ENCODE results near the gene HERC3.

The HERC3 gene

DNA sequence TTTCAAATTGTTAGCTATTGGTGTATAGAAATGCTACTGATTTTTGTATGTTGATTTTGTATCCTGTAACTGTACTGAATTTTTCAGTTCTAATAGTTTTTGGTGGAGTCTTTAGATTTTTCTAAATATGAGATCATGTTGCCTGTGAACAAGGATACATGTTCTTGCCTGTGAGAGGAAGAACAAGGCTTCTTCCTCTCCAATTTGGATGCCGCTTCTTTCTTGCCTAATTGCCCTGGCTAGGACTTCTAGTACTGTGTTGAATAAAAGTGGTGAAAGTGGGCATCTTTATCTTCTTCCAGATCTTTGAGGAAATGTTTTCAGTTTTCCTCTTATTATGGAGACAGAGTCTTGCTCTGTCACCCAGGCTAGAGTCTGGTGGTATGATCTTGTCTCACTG is 121.5 kb downstream of the HERC3 start:
- FAIRE-seq (no peak), DNase-seq (ENCODE audit: low spot score) (no peak)

DNA sequence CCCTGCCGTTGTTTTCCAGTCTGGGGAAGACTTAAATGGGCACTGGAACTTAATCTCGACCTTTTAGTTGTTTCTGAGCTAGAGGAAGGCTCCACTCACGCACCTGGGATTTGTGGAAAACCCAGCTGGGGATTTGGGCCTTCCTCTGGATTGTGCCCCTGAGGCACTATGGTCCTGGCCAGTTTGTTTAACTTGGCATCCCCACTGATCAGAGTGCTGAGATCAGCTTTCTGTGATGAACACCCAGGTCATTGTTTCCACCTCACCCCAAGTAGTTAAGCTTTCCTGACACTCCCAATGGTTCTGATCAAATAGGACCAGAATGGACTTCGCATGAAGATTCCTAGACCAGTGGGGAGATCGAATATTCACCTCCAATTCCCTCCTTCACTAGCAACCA is 125.8 kb downstream of the HERC3 start:
- DNase-seq (ENCODE audit: low spot score): no peak
- no peak for FAIRE-seq

GRCh38 chr4:88719381-88719780 is 127.1 kb downstream of the HERC3 start:
- DNase-seq (ENCODE audit: low spot score): no peak
- no peak for FAIRE-seq

DNA sequence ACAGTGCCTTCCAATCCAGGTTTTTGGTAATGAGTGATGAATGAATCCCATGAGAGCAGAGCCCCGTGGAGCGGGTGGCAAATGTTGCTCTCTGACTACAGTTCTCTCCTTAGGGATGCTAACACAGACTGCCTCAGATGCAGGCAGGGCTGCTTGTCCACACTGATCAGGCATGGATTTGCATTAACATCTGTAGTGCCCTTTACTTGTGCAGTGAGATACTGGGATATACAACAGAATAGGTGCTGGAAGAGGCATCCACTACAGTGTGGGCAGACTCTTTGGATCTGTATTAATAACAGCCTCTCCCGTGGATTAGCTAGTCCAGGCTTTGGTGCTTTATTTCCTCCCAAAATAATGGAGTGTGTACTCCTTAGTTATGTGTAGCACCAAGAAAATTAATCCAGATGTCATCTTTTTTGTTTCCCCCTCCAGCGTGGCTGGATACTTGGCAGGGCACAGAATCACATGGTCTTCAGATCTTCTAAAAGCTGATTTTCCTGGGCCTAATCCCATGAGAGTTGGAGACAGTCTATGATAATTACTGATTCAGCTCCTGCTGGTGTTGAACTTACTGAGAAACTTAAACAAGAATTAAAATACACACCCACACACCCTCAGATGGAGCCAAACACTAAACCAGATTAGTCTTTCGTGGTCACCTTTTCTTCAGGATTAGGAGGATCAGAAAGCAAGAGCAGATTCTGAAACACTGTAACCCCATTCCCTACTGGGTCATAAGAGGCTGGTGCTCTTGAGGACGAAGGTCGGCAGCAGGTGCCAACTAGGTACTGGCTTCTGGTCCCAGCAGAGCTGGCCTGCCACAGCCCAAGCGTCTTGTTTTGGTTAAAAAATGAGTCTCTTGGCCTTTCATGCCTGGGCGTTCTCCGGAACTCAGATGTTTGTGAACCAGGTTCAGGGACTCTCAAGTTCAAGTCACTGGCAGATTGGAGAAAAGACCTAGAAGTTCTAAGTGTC is 128.5 kb downstream of the HERC3 start:
- no peak for FAIRE-seq
- DNase-seq (ENCODE audit: low spot score): no peak

DNA sequence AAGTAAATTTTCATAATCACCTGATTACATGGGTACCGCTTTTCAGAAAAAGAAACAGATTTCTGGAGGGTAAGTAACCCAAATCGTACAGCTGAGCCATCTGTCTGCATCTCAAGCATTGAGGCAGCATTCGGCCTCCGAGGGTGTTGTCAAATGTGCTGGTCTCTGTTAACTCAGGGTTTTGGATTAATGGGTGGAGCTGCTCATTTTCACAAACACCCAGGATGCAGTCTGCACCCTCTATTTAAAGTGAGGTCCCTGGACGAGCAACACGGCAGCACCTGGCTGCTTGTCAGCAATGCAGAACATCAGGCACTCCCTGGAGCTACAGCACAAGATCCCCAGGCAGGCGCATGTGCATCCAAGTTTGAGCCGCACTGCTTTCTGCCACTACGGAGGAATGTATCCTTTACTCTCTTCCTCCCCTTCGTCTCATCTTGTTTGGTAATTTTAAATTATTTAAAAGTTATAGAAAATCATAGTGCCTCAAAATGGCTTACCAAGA is 130.0 kb downstream of the HERC3 start:
- FAIRE-seq: no peak
- no peak for DNase-seq (ENCODE audit: low spot score)

DNA sequence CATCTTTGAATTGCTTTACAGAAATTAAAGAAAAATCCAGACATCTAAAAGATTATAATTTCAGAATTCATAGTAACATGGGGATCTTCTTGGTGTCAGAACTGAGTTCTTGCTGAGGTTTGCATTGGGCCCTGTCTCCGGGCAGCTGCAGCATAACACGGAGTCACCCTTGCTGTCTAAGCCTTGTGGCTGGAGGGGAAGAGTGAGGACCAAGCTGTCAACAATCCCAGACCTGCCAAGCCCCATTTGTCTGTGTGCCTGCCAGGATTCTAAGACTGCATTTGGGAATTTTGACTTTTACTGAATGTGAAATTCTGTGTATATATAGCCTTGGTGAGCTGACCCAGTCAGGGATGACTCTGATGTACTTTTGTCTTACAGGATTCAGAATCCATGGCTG is 130.5 kb downstream of the HERC3 start:
- no peak for FAIRE-seq
- DNase-seq (ENCODE audit: low spot score): no peak

- no peak for FAIRE-seq
- no peak for DNase-seq (ENCODE audit: low spot score)
Observed at GRCh38 chr4:88724406-88724805, 132.1 kb downstream of the HERC3 start.

GRCh38 chr4:88725143-88725542 is 132.9 kb downstream of the HERC3 start:
- DNase-seq (ENCODE audit: low spot score): no peak
- FAIRE-seq: no peak

DNA sequence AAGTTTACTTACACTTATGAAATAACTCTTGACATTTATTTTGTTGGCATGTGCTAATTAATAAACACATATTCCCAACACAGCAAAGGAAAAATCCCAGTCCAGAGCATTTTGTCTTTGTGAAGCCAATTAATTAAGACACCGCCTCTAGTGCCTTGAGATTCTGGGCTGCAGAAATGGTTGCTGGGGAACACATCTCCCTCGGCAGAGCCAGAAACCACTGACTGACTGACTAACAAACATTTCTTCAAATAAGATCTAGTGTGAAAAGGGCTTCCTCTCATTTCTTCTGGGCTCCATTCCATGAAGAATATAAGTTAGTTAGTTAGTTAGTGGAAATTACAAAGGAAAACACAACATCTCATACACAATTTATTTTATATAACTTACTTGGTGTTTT is 133.7 kb downstream of the HERC3 start:
- FAIRE-seq (no peak), DNase-seq (ENCODE audit: low spot score) (no peak)

GRCh38 chr4:88728146-88728545 is 135.9 kb downstream of the HERC3 start:
- FAIRE-seq: no peak
- DNase-seq (ENCODE audit: low spot score): no peak

DNA sequence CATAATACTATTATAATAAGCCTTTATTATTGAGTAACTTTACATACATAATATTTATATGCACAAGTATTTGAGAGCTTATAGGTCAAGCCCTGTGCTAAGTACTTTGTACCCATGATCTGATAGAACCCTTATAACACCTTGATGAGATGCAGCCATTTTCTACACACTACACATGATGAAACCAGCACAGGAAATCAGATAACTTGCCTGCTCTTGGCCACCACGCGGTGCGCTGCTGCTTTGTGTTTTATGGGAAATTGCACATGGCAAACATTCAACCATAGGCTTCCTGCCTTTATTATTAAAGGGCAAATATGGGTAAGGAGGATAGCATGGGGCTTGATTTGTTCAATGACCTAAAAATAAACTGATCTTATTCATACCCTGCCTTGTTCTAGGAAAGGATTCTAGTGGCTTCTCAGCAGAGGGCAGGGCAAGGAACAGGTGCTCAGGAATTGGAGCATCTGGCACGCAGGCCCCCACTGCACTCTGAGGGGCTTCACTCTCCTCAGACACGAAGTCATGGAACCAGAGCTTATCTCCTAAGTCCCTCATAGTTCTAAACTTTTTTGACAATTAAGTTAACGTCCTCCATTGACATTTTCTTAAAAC is 137.0 kb downstream of the HERC3 start:
- no peak for FAIRE-seq
- DNase-seq (ENCODE audit: low spot score): no peak

DNA sequence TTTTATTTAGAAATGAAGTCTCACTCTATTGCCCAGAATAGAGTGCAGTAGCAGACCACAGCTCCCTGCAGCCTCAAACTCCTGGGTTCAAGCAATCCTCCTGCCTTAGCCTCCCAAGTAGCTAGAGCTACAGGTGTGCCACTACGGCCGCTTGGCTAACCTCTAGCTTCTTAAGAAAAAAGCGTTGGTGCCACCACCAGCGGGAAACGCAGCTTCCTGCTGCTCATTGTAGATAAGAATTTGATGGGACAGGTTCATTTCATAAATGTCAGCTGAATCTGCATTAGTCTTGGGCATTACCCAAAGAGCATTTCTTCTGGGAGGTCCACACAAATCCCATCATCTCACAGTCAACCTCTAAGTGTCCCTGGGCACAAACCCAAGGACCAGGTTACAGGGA is 138.5 kb downstream of the HERC3 start:
- DNase-seq (ENCODE audit: low spot score) (no peak), FAIRE-seq (no peak)

- DNase-seq (ENCODE audit: low spot score): no peak
- FAIRE-seq: no peak
Observed at GRCh38 chr4:88731381-88731780, 139.1 kb downstream of the HERC3 start.

DNA sequence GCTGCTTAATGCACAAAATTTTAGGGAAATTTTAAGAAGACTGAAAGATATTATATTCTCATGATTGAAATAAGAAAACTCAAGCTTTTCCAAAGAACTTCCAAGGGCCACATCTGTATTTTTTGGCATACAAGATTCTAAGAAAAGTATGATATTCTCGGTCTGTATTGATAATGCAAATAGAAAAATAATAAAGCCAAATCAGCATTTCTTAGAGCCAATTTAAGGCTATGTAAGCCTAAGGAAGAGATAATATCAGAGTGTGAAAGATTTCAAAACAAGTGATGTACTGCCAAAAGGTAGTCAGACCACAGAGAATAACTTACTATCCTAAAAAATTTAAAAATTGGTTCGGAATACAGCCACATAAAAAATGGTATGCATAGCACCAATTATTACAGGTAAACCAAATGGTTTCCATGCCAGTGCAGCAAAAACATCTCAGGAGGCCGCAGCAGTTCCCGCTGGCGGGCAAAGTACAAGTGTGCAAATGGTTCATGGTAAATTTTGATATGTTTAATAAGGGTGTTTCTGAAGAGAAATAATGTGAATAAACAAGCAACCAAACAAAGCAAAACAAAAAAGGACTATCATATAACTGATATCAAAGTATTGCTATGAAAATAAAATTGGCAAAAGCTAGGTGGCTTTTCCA is 140.6 kb downstream of the HERC3 start:
- DNase-seq (ENCODE audit: low spot score) (no peak), FAIRE-seq (no peak)

DNA sequence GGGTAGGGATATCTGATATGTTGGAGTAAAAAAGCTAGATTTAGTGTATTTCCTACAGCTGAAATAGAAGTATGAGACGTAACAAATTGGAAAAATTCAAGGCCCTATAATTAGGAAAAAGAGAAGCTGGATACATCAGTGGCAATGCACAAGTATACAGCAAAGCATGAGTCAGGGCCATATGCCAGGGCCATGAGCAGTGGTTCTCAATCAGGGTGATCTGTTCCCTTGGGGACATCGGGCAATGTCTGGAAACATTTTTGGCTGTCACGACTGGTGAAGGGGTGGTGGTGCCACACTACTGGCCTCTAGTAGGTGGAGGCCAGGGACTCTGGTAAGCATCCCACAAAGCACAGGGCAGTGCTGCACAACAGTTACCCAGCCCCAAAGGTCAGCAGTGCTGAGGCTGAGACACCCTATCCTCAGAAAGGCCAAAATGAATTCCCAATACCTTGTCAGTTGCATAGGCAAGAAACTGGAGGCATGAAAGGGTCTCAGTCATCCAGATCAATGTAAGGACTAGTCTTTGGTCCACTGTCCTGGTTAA is 142.2 kb downstream of the HERC3 start:
- DNase-seq (ENCODE audit: low spot score): no peak
- no peak for FAIRE-seq

GRCh38 chr4:88735564-88735963 is 143.3 kb downstream of the HERC3 start:
- DNase-seq (ENCODE audit: low spot score) (no peak), FAIRE-seq (no peak)

DNA sequence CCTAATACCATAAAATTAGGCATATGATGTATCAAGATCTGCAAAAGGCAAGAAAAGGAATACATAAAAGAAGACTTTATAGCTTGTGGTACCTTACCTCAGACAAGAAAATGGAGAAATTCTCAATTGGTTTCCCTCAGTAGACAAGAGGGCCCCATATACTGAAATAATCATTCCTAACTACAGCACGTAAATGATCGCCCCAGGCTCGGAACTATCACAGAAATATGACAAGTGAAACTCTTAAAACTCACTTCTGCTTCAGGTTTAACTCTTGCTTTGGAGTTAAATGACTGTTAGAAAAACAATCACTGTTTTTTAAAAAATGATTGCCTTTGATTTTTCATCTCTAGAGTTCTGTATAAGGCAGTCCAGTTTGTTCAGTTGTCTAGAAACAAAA is 144.0 kb downstream of the HERC3 start:
- DNase-seq (ENCODE audit: low spot score): no peak
- FAIRE-seq: no peak

DNA sequence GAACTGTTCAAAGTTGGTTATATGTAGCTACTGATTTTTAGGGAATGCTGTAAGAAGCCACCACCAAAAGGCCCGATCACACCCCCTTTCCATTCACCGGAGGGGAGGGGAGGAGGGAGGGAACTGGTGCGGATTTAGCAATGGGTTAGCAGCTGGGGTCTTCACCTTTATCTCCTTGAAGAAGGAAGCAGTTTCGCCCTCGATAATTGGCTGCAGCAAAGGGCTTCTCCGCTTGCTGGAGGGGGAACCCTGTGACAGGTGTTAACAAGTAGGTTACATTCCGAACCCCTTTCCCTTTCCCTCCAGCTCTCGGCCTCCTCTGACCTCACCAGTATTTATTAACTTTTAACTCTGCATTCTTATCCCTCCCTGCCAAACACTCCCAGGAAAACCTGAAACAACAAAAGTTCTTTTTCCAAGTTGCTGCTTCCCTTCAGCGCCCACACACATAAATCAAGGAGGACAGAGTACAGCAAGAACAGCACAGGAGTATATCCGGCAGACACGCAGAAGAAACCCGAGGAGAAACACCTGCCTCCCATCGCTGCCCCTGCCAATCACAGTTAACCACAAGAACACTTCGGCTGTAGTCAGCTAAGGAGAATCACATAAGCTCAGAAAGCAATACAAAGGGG is 145.1 kb downstream of the HERC3 start:
- DNase-seq (ENCODE audit: low spot score) (no peak), FAIRE-seq (no peak)

GRCh38 chr4:88738180-88738579 is 145.9 kb downstream of the HERC3 start:
- FAIRE-seq (no peak), DNase-seq (ENCODE audit: low spot score) (no peak)

DNA sequence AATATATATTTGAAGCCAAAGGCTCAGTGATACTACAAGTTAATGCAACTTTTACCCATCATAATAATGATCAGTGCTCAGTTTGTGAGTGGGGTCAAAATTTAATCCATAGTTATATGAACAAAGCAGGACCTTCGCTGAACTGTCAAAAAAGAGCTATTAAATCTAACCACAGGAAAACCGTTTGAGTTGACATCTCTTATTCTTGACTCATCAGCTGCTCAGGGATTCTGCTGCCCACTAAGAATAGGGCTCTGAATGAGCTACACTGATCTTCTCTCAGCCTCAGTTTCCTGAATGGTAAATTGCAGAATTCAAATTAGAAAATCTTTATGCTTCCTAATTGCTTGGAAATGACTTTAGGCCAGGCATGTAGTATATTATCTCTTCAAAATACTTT is 150.3 kb downstream of the HERC3 start:
- peak; percentile 41 for DNase-seq (ENCODE audit: low spot score)
- peak; percentile 58 for FAIRE-seq

DNA sequence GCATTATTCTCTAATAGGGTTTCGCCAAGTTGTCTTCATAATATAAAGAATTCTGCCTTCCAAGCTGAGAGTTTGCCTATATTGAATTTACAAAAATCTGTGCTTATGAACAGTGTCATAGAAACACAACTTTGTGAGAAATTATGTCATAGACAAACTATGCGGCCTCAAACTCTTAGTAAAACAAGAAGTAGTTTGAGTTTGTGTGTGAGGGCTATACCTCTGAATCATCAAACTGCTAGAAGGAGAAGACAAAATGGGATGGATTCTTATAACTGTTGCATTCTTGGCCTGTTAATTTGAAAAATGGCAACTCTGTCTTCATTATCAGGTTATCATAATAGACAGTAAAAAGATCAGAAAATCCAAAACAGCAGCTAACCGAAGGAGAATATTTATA is 151.4 kb downstream of the HERC3 start:
- FAIRE-seq (no peak), DNase-seq (ENCODE audit: low spot score) (peak; percentile 72)

All from RCC 7860 (cell line).